GM19397 (cell line): ENCODE results near the gene NOP9.

Experiments
- ATAC-seq: cut with Tn5 transposase; IDR thresholded peaks from one replicate; pipeline ENCODE4 v1.9.1; 2021; ENCODE audit warnings: mild to moderate bottlenecking, moderate library complexity; ENCODE audit not compliant: unreplicated experiment

Gene NOP9

GRCh38 chr14:24262821-24263733 is 36.6 kb upstream of the NOP9 start, which contains the start of gene TGM1:
Gene TGM1 (minus strand): TSS chr14:24263177. CDS start chr14:24262352, 825 bp downstream.
- ATAC-seq: no peak

GRCh38 chr14:24263848-24264247 is 35.8 kb upstream of the NOP9 start:
- ATAC-seq: no peak

DNA sequence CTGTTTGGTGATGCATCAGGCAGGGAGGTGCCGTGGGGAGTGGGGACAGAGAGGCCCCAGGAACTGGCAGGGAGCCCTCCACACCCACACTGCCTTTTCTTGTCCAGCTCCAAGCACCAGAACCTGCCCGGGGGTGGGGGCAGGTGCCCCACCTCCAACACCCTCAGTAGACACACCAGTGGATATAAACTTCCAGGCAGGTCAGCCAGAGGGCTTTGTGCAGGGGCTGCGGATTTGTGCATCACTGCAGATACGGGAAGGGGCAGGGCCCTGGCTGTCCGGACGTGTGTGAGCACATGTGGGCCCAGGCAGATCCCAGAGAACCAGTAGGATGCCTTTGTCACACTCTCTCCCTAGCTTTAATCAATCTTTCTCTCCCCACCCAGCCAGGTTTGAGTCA is 35.4 kb upstream of the NOP9 start:
- no peak for ATAC-seq

DNA sequence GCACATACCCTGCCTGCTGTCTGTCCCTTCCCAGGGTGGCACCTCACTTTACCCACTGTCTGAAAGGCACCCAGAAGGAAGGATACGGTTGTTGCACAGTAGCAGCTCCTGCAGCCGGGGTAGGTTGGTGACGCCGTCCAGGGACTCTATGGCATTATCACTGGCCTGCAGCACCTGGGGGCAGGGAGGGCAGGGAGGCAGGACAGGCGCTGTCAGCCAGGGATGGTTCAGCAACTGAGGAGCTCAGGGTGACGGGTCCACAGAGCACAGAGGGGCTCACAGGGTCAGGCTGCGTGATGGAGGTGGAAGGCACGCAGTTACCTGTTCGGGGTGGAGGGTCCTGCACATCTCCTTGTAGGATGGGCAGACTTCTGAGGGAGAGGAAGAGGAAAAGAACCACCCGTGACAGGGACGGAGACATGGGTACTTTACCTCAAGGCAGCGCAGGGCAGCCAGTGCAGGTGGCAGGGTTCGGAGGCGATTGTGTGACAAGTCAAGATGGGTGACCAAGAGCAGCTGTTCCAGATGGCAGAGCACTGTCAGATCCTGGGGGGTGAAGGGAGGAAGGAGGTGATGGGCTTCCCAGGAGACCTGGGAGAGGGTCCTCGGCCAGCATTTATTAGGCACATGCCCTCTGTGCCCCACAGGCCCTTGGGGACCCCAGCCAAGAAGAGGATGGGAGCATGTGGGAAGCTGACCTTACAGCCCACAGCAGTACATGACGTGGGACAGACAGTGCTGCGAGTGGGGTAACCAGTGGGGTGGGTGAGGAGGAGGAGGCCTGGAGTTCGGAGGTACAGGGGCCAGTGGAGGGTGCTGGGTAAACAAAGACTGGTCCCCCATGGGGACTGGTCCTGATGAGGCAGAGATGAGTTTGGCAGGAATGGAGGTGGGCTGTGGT is 33.1 kb upstream of the NOP9 start:
- ATAC-seq: no peak

DNA sequence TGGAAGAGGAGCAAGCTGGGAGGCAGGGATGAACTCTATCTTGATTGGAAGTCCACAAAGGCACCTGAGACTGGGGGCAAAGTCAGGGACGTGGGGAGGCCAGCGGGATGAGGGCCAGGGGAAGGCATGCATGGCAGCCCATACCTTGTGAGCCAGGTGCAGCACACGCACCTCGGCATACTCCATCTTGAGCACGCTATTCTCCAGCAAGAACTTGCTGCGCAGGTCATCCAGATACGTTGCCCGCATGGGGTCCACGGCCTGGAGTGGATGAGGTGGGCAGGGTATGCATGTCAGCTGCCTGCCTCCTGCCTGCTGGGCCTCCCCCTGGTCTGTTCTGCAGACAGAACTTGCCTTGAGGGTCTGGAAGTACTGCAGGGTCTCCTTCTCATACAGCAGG is 32.1 kb upstream of the NOP9 start:
- no peak for ATAC-seq

DNA sequence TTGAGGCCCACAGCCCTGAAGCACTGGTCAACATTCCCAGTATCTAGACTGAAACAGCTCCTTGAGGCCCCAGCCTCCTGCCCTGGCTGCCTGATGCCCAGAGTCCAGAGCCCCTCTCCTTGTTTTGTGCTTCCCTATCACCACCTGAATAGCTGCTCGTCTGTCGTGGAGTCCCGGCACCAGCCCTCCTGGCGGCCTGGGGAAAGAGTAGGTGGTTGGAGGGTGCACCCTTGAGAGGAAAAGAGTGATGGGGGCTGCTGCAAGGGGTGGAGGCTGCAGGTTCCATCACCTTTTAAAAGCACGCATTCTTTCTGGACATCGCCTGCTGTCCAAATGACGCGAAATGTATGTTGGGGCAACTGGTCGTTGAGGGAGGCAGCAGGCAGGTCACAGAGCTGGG is 31.4 kb upstream of the NOP9 start:
- no peak for ATAC-seq

DNA sequence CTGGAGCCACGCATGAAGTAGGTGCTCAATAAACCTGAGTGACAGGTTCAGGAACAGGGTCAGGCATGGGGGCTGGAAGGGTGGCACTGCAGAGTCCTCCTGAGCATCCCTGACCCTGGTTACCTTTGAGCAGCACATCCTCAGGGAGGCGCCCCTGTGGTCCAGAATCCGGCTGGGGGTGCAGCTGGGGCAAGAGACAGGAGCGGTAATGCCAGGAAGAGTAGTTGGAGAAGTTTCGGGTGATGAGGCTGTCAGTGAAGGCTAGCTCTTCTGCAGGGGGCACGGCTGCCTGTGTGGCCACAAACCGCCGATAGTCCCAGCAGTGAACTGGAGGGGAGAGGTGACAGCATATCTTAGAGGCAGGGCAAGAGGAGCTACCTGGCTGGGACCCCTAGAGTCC is 30.3 kb upstream of the NOP9 start:
- no peak for ATAC-seq

DNA sequence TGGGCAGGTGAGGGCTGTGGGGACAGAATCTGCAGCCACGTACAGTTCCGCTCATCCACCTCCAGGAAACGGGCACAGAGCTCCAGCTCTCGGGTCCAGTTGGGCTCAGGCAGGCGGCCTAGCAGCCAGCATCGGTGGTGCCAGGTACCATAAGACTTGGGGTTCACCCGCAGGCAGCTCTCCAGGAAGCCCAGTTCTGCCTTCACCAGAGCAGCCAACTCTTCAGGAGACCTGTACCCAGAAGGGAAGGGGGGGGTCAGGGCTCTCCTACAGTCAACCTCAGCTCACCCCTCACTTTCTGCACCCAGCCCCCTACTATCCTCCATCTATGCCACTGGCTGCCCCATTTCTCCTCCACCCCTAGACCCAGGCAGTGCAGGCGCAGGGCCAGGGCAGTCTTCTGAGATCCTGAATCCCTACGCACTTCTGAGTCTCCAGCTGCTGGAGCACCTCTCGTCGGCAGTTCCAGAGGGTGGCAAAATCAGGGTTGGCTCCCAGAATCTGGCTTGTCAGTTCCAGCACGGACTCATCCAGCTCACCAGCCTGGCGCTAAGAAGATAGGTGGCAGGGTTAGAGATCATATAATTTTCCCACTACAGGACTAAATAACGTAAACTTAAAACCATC is 29.6 kb upstream of the NOP9 start:
- no peak for ATAC-seq

DNA sequence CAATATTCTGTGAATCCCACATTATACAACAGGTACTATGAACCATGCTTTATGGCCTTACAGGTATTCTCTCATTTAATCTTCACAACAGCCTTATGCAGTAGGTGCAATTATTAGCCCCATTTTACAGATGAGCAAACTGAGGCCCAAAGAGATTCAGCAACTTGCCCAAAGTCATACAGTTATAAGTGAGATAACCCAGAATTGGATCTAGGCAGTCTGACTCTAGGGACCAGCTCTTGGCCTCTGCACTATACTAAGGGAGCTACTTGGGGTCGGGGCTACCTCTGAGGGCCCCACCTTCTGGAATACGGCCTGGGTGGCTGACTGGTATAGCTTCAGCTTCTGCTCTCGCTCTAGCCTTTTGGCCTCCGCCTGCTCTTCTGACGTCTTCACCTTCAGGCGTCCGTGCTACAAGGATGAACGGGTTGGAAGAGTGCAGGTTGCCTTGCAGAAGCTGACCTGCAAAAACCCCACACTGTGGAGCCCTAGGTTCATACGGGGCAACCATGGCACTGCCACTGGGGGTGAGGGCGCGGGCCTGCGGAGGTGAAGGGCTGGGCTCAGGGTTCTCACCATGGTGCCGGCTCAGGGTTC is 29.0 kb upstream of the NOP9 start:
- ATAC-seq: no peak

DNA sequence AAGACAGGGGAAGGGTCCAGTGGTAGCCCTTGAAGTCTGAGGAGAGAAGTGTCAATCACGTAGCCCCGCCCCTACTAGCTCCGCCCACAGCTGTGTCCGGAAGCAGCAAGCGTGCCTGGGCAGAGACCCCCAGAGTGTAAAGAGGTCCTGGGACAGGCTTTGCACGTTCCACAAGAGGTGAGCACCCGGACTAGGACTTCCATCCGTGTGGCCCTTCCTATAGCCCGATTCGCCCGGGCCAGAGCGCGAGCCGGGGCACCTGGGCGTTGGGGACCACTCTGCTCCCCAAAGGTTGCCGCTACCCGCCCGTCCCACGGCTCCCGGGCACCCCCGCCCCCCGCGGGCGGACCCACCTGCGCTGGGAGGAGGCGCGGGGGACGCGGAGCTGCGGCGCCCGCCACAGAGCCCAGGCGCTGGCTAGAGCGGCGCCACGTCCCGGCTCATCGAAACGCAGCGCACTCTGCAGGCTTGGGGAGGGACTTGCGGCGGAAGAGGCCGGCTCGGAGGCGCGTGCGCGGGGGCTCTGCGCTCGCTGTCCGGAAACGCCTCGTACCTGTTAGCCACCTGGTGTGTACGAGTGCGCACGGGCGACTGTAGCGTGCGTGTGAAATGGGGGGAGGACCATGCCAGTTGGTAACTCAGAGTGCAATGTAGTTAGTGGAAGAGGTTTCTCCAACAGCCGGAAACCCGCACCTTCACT is 28.4 kb upstream of the NOP9 start, which contains the start of gene RABGGTA:
Gene RABGGTA, minus strand, starts transcription at position 464 of the 700 bp plus-strand sequence. CDS start 482 bp downstream, outside the sequence.
- ATAC-seq: peak; percentile 89

- ATAC-seq: no peak
Measured at GRCh38 chr14:24271834-24272263, 27.8 kb upstream of the NOP9 start.

DNA sequence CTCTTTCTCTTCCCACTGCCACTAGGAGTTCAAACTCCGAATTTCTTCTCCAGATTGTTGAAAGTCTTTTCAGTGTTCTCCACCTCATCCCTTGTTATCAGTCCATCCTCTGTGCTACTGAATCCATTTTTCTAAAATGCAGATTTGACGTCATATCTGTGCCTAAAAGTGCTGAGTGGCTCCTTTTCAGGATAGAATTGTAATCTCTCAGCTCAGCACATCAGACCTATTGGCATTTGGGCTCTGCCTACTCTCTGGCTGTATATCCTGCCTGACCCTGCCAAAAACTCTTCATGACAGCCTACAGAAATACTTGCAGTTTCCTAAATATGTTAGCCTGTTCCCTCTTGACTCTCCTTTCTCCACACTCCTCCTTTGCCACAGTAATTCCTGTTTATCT is 27.2 kb upstream of the NOP9 start:
- ATAC-seq: no peak

- ATAC-seq: no peak
Measured at GRCh38 chr14:24273422-24273998, 26.1 kb upstream of the NOP9 start.

DNA sequence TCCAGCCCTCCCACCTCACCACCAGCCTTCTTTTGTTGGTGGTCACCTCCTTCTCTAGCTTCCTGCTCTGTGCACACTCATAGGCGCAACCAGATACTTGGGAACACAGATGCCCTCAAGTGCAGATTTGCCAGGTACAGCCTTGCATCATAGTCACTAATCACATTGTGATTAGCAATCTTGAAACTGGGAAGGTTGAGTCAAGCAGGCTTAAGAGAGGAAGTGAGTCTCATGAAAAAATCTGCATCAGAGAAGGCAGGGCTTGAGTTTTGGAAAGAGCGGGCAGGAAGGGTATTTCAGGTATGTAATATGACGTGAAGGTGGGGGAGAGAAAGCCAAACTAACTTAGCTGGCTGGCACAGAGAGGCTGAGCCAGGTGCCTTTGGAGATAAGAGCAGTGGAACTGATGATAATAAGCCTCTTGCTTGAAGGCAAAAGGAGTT is 25.5 kb upstream of the NOP9 start:
- peak; percentile 27 for ATAC-seq

DNA sequence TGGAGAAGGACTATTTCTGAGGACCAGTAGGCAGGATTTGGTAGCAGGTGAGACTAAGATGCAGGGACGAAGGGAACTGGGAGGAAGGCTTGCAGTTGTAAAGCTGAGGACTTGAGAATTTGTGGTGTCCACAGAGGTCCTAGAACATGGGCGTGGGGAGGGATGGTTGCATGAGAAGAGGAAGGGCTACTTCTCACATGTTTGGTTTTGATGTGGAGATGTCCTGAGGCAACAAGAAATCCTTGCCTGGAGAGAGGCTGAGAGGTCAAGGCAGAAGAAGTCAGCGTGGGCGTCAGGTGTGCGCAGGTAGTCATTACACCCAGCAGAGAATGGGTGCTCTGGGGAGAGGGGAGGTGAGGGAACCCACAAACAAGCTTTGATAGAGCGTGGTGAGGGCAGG is 22.6 kb upstream of the NOP9 start:
- ATAC-seq: no peak

DNA sequence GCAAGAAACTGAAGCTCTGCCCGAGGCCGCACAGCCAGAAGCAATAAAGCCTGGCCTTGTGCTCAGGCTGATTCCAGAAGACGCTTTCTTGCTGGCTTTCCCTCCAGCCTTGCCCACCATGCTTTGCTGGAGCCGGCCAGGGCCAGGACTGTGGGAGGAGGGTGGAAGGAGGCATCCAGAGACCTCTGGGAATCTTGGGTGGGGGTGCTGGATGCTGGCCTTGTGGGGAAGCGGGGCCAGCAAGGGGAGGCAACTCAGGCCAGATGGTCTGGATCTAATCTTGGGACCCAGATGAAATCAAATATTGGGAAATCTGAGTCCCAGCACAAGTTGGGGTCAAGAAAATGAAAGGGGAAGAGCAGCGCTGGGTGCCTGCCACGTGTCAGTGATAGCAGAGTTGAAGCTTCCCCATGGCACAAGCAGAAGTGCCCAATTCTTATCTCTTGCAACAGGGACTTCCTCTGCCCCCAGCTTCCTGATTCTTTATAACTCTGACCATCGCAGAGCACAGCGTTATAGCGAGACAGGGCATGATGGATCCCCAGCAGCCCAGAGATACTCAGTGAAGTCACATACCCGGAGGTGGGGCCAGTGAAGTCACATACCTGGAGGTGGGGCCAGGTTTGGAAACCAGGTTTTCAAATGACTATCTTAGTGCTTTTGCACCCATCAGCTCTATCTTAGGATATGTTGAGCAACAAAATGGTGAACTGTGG is 21.9 kb upstream of the NOP9 start:
- no peak for ATAC-seq

DNA sequence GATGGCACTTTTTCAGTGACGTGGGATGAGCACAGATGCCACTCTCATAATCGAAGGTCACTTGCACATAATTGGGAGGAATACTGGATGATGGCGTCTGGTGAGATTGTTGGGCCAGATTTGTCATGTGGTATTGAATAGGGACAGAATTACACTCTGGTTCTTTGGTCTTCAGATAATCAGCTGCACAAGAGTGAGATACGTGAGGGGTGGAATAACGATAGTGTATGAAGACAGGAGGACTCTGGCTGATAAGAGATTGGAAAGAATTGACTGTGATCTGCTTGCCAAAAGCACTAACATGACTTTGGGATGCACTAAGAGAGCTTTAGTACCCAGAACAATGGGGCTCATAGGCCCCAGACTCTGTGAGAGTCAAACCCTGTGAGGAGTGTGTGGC is 21.2 kb upstream of the NOP9 start:
- ATAC-seq: no peak

- ATAC-seq: peak; percentile 64
Measured at GRCh38 chr14:24279301-24280186, 20.1 kb upstream of the NOP9 start.
